HepG2 (cell line): ENCODE measurements around the gene ADSL.

Experiments
- BHLHE40 ChIP-seq: IDR thresholded peaks from 2 replicates; pipeline ENCODE4 v1.6.1; 2011; ENCODE audit warnings: low read length, improper control_type of control experiment
- CBX1 ChIP-seq: IDR thresholded peaks from one replicate; pipeline ENCODE4 v1.6.1; 2016; ENCODE audit warnings: antibody characterized with exemption, low read depth
- CTCF ChIP-seq: sonication (generic); formaldehyde crosslinking; IDR thresholded peaks from 2 replicates; pipeline ENCODE4 v1.5.0; 2020; ENCODE audit warnings: mild to moderate bottlenecking, missing genetic modification reagents, moderate library complexity
- HNRNPLL ChIP-seq: fragments of 200-400 bp; formaldehyde crosslinking; IDR thresholded peaks from 2 replicates; pipeline ENCODE4 v1.6.1; 2017; ENCODE audit warnings: mild to moderate bottlenecking, low read depth, low read length; ENCODE audit not compliant: poor library complexity, severe bottlenecking
- NR2F1 ChIP-seq, 2 experiments: fragments of 450-650 bp in 1 of 2; formaldehyde crosslinking in 1 of 2; IDR thresholded peaks; 2 replicates each; pipeline versions ENCODE4 v1.5.0 to v1.6.1; 2016 to 2020; ENCODE audit warnings: mild to moderate bottlenecking in 1 of 2, missing compliant biosample characterization in 1 of 2, missing genetic modification reagents in 1 of 2, moderate library complexity in 1 of 2
- ONECUT2 ChIP-seq: sonication (generic); formaldehyde crosslinking; IDR thresholded peaks from 2 replicates; pipeline ENCODE4 v1.4.0; 2020; ENCODE audit warnings: missing genetic modification reagents
- POLR2A ChIP-seq, 2 experiments: IDR thresholded peaks; 2 replicates each; pipeline ENCODE4 v1.6.1; 2011; ENCODE audit warnings: low read depth in 2 of 2, low read length in 2 of 2, mild to moderate bottlenecking in 1 of 2, moderate library complexity in 1 of 2; ENCODE audit not compliant: insufficient read depth in 1 of 2
- RAD21 ChIP-seq: fragments of 450-650 bp; formaldehyde crosslinking; IDR thresholded peaks from 2 replicates; pipeline ENCODE4 v1.5.0; 2020; ENCODE audit warnings: mild to moderate bottlenecking
- SAP130 ChIP-seq: IDR thresholded peaks from 2 replicates; pipeline ENCODE4 v1.6.1; 2016; ENCODE audit warnings: low read depth
- TAF1 ChIP-seq: sonication (generic); formaldehyde crosslinking; IDR thresholded peaks from 2 replicates; pipeline ENCODE4 v1.4.0; 2020; ENCODE audit warnings: missing genetic modification reagents

DNA sequence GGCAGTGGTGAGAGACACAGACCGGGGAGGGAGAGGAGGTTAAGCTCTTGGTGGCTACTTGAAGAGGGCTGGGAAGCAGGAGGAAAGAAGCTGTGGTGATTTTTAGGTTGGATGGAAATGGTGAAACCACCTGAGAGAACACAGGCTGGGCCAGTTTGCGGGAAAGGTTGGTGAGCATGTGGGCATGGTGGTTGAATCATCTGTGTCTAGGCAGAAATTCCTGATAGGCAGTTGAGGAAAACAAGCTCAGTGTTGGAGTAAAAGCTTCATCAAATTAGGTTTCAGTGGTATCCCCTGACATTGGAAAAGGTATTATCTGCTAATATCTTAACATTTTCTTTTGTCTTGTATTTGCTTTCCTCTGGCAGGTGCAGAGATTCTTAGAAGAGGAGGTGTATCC, 19.8 kb downstream of the ADSL start:
- TF ChIP-seq HNRNPLL (no peak), NR2F1 (CRISPR knock-in tag; IDR thresholded peaks at IDR 0.05) (no peak), CBX1 (no peak), TAF1 (CRISPR knock-in tag) (no peak), ONECUT2 (CRISPR knock-in tag) (no peak), POLR2A (IDR thresholded peaks at IDR 0.05; ENCODE audit: insufficient read depth in 1 of 2, low read depth in 2 of 2, low read length in 2 of 2) (no peak), SAP130 (CRISPR knock-in tag) (no peak), RAD21 (CRISPR knock-in tag) (no peak), BHLHE40 (no peak), CTCF (no peak)
